MM.1S (cell line): ENCODE data around the gene RBM47.

Source experiments
- EZH2 ChIP-seq: fragments of 300-600 bp; sonication (generic); optimal IDR thresholded peaks from 2 replicates; pipeline ENCODE3; 2017; ENCODE audit warnings: low read depth, mild to moderate bottlenecking, antibody characterized with exemption, low read length, mixed read lengths
- TF ChIP-seq, protein P1 (sequence below): fragments of 300-600 bp; sonication (generic); IDR thresholded peaks from 2 replicates; pipeline ENCODE4 v1.5.1; 2016; ENCODE audit warnings: antibody characterized with exemption, low read length, mixed read lengths

DNA sequence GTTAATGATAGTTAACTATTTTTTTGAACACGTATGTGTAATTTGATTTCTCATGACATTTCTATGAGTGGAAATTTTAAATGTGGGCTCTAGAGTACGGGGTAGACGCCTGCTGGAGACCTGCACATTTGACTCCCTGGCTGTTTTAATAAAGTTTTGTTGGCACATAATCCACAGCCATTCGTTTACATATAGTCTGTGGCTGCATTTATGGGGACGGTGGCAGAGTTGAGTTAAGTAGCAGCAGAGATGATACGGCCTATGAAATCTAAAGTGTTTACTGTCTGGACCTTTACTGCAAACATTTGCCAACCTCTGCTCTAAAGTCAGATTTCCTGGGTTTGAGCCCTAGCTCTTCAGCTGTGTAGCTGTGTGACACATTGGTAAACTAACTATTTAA, 175.8 kb downstream of the RBM47 start:
- TF ChIP-seq, protein P1, sequence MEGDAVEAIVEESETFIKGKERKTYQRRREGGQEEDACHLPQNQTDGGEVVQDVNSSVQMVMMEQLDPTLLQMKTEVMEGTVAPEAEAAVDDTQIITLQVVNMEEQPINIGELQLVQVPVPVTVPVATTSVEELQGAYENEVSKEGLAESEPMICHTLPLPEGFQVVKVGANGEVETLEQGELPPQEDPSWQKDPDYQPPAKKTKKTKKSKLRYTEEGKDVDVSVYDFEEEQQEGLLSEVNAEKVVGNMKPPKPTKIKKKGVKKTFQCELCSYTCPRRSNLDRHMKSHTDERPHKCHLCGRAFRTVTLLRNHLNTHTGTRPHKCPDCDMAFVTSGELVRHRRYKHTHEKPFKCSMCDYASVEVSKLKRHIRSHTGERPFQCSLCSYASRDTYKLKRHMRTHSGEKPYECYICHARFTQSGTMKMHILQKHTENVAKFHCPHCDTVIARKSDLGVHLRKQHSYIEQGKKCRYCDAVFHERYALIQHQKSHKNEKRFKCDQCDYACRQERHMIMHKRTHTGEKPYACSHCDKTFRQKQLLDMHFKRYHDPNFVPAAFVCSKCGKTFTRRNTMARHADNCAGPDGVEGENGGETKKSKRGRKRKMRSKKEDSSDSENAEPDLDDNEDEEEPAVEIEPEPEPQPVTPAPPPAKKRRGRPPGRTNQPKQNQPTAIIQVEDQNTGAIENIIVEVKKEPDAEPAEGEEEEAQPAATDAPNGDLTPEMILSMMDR: no peak
- no peak for TF ChIP-seq EZH2
